H1 (cell line): ENCODE data around the gene CEMP1. TPM values are rescaled to one million over a fixed set of nuclear protein-coding genes. Genes with fewer than 3 reads are reported as not detected.

Source experiments
- ATF2 ChIP-seq: IDR thresholded peaks from 2 replicates; pipeline ENCODE4 v1.6.1; 2012; ENCODE audit warnings: low read length, inconsistent platforms
- CHD2 ChIP-seq: IDR thresholded peaks from 2 replicates; pipeline ENCODE4 v1.6.1; 2012; ENCODE audit warnings: low read length, improper control_type of control experiment
- EP300 ChIP-seq, 2 experiments: IDR thresholded peaks; 1 replicate in 1 of 2; 2 replicates in 1 of 2; pipeline ENCODE4 v1.6.1; 2011 to 2012; ENCODE audit warnings: low read depth in 2 of 2, low read length in 2 of 2, mild to moderate bottlenecking in 2 of 2, borderline replicate concordance in 1 of 2, inconsistent platforms in 1 of 2, moderate library complexity in 1 of 2
- NRF1 ChIP-seq: IDR thresholded peaks from 2 replicates; pipeline ENCODE4 v1.6.1; 2011; ENCODE audit warnings: mild to moderate bottlenecking, low read depth, low read length, improper control_type of control experiment
- POLR2A ChIP-seq, 2 experiments: IDR thresholded peaks; 1 replicate in 1 of 2; 2 replicates in 1 of 2; pipeline ENCODE4 v1.6.1; 2011; ENCODE audit warnings: low read depth in 2 of 2, low read length in 2 of 2, mild to moderate bottlenecking in 2 of 2; ENCODE audit errors: control extremely low read depth in 1 of 2
- RBBP5 ChIP-seq: IDR thresholded peaks from 2 replicates; pipeline ENCODE4 v1.7.1; 2012; ENCODE audit warnings: low read depth, mild to moderate bottlenecking, inconsistent platforms, low read length, moderate library complexity, borderline replicate concordance
- SP1 ChIP-seq: IDR thresholded peaks from 2 replicates; pipeline ENCODE4 v1.6.1; 2011; ENCODE audit warnings: low read depth, low read length
- polyA plus RNA-seq, 7 experiments: library from polyadenylated mRNA; depleted of rRNA in 3 of 7; stranded (reverse) in 5 of 7; unstranded in 2 of 7; fragments of >200 nt in 5 of 7; fragments of 200-250 nt in 2 of 7; gene quantifications; 1 replicate in 5 of 7; 2 replicates in 1 of 7; 4 replicates in 1 of 7; pipeline versions ENCODE4 v1.2.1 to v1.2.3, GENCODE V29; 2011 to 2013; ENCODE audit warnings: missing spikeins in 2 of 7, mixed read lengths in 2 of 7
- total RNA-seq: library from RNA; stranded (reverse); fragmentation: NEBNext Ultra II Directional; extraction: Animal tissue kit (Norgen Biotek cat#: 25700); gene quantifications from 2 replicates; pipeline ENCODE4 v1.2.1, GENCODE V29; 2021
- TF ChIP-seq, protein P1 (sequence below): fragments of 300-600 bp; sonication (generic); IDR thresholded peaks from 2 replicates; pipeline ENCODE4 v1.7.1; 2012; ENCODE audit warnings: low read length, moderate library complexity, mild to moderate bottlenecking, inconsistent platforms; ENCODE audit not compliant: insufficient replicate concordance

The CEMP1 gene
- total and polyA plus RNA-seq, 2 of the 8 experiments (the other 6 are each of a cell fraction or from before 2014, with no cell fraction given): not detected

DNA sequence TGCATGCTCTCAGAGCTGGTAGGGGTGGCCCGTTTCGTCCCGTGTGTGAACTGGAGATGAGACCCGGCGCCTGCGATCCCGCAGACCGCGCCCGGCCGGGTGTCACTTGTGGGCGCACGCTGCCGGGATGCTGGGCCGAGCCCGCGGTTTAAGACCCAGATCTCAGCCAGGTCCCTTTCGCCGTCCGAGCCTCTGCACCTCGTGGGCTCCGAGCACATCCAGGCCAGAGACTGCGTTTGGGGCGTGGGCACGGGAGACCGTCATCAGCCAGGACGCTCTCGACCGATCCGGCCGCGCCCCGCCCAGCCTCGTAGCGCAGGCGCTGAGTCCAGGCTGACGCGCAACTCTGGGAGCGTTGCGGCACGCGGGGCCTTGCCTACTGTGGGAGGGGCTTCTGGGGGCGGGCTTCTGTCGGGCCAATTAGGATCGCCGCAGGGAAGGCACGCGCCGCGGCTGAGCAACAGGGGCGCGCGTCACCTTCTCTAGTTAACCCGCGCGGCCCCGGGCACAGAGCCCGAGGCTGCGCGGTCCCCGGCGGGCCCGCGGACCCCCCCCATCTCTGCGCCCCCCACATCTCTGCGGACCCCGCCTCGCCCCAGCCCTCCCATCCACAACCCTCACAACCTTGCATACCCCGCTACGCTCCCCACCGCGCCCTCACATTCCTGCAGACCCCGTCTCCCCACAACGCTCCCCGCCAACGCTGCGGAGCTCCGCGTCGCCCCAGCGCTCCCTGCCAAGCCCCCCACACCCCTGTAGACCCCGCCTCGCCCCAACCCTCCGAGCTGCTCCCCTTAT is 687 bp upstream of the CEMP1 start (continued):
- TF ChIP-seq ATF2 (peak; percentile 56), CHD2 (no peak), POLR2A (IDR thresholded peaks at IDR 0.05; ENCODE audit: control extremely low read depth in 1 of 2, low read depth in 2 of 2, low read length in 2 of 2) (peak; percentile 88 to 89), SP1 (peak; percentile 44; the same call in 1 of the 2 replicates), NRF1 (peak; percentile 46; the same call in 1 of the 2 replicates), EP300 (IDR thresholded peaks at IDR 0.05; ENCODE audit: borderline replicate concordance in 1 of 2, low read depth in 2 of 2, low read length in 2 of 2) (peak in 1 of 2 experiments; percentile 21; a peak in 1 of 3 replicates), RBBP5 (no peak)
- TF ChIP-seq, protein P1, sequence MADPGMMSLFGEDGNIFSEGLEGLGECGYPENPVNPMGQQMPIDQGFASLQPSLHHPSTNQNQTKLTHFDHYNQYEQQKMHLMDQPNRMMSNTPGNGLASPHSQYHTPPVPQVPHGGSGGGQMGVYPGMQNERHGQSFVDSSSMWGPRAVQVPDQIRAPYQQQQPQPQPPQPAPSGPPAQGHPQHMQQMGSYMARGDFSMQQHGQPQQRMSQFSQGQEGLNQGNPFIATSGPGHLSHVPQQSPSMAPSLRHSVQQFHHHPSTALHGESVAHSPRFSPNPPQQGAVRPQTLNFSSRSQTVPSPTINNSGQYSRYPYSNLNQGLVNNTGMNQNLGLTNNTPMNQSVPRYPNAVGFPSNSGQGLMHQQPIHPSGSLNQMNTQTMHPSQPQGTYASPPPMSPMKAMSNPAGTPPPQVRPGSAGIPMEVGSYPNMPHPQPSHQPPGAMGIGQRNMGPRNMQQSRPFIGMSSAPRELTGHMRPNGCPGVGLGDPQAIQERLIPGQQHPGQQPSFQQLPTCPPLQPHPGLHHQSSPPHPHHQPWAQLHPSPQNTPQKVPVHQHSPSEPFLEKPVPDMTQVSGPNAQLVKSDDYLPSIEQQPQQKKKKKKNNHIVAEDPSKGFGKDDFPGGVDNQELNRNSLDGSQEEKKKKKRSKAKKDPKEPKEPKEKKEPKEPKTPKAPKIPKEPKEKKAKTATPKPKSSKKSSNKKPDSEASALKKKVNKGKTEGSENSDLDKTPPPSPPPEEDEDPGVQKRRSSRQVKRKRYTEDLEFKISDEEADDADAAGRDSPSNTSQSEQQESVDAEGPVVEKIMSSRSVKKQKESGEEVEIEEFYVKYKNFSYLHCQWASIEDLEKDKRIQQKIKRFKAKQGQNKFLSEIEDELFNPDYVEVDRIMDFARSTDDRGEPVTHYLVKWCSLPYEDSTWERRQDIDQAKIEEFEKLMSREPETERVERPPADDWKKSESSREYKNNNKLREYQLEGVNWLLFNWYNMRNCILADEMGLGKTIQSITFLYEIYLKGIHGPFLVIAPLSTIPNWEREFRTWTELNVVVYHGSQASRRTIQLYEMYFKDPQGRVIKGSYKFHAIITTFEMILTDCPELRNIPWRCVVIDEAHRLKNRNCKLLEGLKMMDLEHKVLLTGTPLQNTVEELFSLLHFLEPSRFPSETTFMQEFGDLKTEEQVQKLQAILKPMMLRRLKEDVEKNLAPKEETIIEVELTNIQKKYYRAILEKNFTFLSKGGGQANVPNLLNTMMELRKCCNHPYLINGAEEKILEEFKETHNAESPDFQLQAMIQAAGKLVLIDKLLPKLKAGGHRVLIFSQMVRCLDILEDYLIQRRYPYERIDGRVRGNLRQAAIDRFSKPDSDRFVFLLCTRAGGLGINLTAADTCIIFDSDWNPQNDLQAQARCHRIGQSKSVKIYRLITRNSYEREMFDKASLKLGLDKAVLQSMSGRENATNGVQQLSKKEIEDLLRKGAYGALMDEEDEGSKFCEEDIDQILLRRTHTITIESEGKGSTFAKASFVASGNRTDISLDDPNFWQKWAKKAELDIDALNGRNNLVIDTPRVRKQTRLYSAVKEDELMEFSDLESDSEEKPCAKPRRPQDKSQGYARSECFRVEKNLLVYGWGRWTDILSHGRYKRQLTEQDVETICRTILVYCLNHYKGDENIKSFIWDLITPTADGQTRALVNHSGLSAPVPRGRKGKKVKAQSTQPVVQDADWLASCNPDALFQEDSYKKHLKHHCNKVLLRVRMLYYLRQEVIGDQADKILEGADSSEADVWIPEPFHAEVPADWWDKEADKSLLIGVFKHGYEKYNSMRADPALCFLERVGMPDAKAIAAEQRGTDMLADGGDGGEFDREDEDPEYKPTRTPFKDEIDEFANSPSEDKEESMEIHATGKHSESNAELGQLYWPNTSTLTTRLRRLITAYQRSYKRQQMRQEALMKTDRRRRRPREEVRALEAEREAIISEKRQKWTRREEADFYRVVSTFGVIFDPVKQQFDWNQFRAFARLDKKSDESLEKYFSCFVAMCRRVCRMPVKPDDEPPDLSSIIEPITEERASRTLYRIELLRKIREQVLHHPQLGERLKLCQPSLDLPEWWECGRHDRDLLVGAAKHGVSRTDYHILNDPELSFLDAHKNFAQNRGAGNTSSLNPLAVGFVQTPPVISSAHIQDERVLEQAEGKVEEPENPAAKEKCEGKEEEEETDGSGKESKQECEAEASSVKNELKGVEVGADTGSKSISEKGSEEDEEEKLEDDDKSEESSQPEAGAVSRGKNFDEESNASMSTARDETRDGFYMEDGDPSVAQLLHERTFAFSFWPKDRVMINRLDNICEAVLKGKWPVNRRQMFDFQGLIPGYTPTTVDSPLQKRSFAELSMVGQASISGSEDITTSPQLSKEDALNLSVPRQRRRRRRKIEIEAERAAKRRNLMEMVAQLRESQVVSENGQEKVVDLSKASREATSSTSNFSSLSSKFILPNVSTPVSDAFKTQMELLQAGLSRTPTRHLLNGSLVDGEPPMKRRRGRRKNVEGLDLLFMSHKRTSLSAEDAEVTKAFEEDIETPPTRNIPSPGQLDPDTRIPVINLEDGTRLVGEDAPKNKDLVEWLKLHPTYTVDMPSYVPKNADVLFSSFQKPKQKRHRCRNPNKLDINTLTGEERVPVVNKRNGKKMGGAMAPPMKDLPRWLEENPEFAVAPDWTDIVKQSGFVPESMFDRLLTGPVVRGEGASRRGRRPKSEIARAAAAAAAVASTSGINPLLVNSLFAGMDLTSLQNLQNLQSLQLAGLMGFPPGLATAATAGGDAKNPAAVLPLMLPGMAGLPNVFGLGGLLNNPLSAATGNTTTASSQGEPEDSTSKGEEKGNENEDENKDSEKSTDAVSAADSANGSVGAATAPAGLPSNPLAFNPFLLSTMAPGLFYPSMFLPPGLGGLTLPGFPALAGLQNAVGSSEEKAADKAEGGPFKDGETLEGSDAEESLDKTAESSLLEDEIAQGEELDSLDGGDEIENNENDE: no peak
